Measurements from ENCODE around the gene TEAD2.

GRCh38 chr19:49387936-49388372 lies 25.7 kb upstream of the TEAD2 start, which contains the start of gene KASH5:
- TF ChIP-seq CTCF (conservative IDR thresholded peaks at IDR 0.05; ENCODE audit: low read depth, low read length) (no peak), EZH2 (IDR thresholded peaks at IDR 0.05; ENCODE audit: low read length, unreplicated experiment) (no peak), EZH2phosphoT487 (IDR thresholded peaks at IDR 0.05; ENCODE audit: borderline replicate concordance, low read length) (no peak)
